NCI-H1417 treated with DMSO at 0.1 percent for 48 hours (cell line): Measurements from ENCODE around the gene CNBP.
"Not testable (repeated sequence)": the region's sequence is repeated elsewhere in the genome, so short reads cannot be mapped to it uniquely, and the experiment has no call there.

Experiments used
- DNase-seq: peaks from one replicate; lab custom pipeline; 2025; lab: John Stamatoyannopoulos, UW

CNBP gene

DNA sequence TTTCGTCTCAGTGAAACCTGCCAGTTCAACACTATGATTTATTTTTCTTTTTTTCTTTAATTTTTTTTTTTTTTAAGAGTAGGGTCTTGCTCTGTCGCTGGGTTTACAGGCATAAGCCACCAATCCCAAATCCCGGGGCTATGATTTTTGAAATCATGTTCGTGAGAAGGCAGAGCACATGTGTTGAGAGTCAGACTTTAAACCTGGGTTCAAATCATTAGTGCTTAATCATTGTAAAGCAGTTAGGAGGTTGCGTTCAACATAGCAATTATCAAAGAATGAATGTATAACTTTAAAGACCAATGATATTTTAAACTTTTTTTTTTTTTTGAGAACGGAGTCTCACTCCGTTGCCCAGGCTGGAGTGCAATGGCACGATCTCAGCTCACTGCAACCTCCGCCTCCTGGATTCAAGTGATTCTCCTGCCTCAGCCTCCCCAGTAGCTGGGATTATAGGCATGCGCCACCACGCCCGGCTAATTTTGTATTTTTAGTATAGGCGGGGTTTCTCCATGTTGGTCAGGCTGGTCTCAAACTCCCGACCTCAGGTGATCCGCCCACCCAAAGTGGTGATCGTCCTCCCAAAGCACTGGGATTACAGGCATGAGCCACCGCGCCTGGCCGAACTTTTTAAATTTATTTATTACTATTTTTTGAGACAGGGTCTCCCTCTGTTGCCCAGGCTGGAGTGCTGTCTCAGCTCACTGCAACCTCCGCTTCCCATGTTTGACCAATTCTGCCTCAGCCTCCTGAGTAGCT is 1.3 kb upstream of the CNBP start:
- DNase-seq: not testable (repeated sequence)

DNA sequence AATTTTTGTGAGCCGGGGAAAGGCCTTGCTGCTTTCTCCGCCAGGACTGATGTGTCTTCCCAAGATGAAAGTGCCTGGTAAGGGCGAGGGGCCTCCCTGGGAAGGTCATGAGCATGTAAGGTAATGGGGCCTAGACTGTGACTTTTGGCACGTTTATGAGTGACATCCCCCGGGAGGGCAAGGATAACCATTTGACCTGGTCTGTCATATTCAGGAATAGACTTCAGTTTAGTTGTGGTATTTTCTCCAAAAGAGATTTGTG is 631 bp upstream of the CNBP start:
- DNase-seq: no peak

DNA sequence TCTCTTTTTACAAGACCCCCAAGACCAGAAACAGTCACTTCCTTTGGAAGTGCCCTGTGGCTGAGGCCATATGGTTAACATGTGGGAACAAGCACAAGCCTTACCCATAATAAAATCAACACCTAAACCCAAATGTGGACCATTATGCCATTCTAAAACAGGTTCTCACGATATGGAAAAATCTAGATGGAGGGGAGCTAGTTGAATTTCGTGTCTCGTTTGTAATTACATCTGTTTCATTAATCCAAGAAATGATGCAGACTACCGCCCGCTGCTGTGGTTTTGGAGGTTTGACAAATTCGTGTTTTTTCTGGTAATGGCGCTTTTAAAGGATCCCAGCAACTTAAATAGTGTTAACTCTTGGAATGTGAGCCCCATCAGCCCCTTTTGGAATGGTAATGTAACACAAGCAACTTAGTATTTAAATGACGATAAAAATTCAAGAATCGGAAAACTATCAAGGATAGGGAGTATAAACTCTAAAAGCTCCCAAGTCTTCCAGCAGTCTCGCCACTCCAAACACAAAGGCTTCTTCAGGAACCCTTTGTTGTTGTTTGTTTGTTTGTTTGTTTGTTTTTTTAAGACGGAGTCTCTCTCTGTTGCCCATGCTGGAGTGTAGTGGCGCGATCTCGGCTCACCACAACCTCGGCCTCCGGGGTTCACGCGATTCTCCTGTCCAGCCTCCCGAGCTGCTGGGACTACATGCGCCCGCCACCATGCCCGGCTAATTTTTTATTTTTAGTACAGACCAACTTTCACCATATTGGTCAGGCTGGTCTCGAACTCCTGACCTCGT is 1.1 kb downstream of the CNBP start:
- no peak for DNase-seq

DNA sequence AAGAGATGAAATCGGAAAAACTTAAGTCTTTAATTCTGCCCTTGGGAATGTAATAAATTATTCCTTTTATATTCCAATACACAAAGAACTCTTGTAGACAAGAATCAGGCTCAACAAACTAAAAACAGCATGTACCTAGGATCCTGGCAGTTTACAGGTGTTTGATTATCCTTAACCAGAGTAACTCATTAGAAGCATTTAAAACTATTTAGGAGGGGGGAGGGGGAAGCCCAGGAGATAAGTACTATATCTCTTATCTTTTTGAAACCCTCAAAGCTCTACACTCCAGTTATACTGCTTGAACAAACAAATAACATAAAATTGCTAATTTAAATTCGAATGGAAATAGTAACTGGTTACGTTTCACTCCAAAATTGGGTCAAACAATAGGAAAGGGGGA is 1.9 kb downstream of the CNBP start:
- DNase-seq: no peak

DNA sequence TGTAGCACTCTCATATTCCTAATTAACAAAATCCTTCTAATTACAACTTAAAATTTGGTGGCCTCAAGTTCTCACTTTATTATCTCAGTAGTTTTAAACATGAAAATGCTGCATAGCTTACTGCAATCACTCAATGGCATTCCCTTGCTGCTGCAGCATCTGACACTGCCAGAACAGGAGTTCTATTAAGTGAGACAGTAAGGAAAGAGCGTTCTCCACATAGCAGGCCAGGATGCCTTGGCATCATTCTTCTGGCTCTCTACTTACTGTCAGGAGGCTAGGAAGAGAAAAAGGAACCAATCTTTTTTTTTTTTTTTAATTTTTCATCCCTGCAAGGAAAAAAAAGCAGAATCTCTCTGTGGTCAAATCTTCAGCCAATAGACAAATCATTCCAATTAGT is 3.2 kb downstream of the CNBP start:
- DNase-seq: no peak

DNA sequence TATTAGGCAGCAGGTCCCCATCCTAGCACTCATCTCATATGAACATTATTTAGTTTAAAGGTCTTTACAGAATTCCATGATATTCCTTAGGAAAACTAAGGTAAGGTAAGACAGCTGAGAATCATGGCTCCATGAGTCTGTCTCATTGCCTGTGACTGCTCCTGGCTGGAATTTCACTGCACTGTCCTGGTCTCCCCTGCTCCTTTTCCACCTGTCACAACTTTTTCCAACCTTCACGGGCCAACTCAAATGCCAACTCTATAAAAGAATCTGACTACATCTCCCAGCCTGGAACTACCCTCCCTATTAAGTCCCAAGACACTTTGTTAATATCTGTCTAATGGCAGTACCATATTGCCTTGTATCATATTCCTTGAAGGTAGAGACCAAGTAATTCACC is 7.6 kb downstream of the CNBP start:
- no peak for DNase-seq

DNA sequence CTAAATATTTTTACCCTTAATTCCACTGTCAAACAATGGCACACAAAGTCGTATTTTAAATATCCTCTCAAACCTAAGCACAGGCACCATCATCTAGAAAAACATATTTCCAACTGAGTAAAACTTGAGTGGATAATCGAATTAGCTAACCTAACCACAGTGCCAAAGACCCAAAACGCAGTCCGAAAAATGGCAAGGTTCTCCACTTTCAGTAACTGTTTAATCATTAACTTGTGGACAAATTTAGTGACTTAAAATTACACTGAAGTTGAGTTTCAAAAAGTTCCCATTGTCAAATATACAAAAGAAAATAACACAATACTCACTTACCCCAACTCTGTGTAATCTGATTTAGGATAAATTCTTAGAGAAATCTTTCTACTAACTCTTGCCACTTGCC is 10.0 kb downstream of the CNBP start:
- no peak for DNase-seq

DNA sequence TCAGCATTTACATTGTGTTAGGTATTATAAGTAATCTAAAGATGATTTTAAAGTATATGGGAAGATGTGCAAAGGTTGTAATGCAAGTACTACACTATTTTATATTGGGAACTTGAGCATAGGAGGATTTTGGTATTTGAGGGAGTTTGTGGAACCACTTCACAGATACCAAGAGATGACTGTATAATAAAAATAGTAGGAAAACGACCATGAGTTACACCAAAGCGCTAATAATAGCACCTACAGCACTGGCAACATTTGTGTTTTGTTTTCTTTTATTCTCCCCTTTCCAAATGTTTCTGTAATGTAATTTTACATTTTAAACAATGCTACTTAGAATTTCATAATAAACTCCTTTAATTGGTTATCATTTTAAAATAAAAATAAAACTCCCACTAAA is 10.5 kb downstream of the CNBP start:
- no peak for DNase-seq

DNA sequence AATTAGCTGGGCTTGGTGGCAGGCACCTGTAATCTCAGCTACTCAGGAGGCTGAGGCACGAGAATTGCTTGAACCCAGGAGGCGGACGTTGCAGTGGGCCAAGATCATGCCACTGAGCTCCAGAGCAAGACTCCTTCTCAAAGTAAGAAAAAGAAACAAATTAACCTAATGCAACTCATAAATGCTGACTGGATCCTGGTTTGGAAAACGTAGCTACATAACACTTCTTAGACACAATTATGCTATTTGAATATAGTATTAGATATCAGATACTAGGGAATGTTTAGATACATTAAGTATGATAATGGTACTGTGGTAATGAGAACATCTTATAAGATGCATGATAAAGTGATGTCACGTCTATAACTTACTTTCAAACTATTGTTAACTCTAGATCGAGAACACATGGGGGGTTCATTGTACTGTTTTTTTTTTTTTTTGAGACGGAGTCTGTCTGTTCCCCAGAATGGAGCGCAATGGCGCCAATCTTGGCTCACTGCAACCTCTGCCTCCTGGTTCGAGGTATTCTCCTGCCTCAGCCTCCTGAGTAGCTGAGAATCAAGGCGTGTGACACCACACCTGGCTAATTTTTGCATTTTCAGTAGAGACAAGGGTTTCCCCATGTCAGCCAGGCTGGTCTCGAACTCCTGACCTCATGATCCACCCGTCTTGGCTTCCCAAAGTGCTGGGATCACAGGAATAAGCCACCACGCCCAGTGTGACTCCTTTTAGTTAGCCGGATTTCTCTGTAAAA is 16.9 kb downstream of the CNBP start:
- no peak for DNase-seq

DNA sequence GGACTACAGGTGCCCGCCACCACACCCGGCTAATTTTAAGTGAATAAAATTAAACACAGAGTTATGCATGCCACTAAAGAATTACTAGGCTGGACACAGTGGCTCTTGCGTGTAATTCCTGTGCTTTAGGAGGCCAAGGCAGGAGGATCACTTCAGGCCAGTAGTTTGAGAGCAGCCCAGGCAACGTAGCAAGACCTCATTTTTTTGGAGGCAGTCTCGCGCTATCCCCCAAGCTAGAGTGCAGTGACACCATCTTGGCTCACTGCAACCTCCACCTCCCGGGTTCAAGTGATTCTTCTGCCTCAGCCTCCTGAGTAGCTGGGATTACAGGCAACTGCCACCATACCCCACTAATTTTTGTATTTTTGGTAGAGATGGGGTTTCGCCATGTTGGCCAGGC is 18.1 kb downstream of the CNBP start:
- not testable (repeated sequence) for DNase-seq

DNA sequence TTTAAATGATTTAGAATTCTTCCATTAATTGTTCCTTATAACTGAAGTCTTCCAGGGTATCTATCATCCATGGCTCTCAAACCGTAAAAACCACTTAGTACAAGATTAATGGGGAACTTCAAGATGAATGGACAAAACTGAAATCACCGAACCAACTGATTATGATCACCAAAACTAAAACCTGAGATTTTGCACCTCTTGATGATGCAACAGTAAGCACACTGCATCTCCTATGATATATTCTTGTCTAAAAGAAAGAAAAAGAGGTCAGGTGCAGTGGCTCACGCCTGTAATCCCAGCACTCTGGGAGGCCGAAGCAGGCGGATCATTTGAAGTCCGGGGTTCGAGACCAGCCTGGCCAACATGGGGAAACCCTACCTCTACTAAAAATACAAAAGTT is 19.2 kb downstream of the CNBP start:
- no peak for DNase-seq

DNA sequence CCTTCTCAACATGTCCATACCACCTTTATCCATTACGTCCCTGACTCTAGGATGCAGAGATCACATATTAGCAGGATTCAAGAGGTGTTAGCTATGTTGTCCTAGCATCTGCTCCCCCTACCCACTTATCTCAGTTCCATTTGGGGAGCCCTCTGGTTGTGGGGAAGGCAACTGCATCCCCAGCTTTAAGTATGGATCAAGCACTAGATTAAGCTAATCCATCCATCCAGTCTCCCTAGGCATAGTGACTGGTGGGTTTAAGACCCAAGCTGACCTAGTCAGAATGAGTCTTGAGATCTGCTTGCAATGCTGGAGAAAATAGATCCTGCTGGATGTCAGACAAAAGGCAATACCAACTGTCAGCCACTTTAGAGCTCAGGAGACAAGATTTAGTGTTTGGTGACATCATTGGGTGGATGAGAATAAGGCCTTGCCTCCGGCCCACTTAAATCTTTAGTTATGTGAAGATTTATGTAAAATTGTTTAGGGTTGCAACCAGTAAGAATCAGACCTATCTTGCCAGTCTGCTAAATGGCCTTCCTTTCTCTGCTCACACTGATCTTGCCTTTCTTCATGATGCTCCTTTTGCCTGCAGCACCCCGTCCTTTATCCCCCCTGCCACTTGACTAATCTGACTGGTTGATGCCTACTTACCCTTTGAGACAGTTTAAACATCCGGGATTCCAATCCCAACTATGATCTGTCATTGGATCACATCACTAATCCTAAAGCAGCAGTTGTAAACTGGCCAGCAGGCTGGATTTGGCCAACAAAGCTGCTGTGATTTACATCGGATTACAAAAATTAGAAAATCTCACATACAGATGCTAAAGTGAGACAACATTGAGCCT is 20.7 kb downstream of the CNBP start:
- no peak for DNase-seq

DNA sequence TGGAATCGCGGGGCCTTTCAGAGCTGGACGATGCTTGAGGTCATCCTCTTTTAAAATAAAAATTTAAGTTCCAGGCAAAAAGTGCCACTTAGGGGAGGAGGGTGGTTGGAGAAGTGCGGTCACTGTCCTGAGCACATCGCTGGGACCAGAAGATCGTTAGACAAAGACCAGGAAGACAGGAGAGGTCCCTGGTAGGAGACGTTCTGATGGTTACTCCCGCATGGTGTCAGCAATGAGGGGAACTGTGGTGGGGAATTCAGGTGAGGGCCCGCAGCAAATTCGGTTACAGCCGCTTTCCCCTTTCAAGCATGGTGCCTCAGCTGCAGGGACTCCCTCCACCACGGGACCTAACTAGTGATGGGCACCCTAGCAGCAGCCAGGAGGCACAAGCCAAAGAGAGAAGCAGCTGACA is 21.8 kb downstream of the CNBP start:
- DNase-seq: no peak

DNA sequence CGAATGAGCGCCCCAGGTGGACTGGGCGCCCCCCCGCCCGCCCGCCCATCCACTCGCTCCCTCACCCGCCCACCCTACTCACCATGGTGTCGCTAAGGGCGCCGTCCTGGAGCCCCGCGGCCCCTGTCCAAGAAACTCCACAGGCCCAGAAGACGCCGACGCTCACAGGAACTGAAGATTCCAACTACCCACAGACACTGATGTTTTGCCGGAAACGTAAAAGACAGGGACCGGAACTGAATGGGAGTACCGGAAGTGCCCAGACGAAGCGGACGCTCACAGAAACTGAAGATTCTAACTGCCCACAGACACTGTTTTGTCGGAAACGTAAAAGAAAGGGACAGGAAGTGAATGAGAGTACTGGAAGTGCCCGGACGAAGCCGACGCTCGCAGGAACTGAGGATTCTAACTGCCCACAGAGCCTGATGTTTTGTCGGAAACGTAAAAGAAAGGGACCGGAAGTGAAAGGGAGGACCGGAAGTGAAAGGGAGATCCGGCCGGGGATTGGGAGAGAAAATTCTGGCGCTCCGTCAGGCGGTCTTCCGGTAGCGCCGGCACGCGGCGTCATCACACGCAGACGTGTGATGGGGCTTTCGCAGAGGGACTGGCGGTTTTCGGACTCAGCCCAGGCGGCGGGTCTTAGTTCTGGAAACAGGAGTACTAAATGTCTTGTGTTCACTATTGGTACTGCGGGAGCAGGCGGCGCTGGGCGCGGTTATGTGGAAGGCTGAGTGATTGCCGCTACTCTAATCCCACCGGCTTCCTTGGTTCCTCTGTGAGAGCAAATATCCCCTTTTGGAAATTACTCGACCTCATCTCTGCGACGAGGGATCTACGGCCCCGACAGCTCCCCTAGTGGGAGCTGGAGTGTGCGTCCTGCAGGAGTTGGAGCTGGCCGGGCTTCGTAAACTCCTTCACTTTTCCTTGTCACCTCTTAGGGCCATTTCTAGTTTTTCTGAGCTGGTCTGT is 22.5 kb downstream of the CNBP start, which contains the start of gene ISY1:
TSS of gene ISY1 (minus strand) at position 173 of the 969 bp plus-strand sequence. CDS start at position 85, 88 bp downstream.
- peak; percentile 99 for DNase-seq

DNA sequence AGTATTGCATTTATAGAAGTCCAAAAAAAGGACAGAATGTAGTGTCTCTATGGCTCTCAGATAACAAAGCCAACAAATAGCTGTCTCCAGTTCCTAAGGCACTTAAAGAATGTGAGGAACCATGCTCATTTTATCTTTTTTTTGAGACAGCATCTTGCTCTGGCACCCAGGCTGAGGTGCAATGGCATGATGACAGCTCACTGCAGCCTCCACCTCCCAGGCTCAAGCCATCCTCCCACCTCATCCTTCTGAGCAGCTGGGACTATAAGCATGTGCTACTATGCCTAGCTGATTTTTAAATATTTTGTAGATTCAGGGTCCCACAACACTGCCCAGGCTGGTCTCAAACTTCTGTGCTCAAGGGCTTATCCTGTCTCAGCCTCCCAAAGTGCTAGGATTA is 38.9 kb downstream of the CNBP start:
- DNase-seq: no peak

DNA sequence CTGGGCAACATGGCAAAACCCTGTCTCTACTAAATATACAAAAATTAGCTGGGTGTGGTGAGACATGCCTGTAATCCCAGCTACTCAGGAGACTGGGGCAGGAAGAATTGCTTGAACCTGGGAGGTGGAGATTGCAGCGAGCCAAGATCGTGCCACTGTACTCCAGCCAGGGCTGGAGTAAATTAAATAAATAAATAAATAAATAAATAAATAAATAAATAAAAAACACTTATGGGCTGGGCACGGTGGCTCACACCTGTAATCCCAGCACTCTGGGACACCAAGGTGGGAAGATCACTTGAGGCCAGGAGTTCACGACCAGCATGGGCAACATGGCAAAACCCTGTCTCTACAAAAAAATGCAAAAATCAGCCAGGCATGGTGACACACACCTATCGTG is 42.7 kb downstream of the CNBP start:
- DNase-seq: not testable (repeated sequence)

DNA sequence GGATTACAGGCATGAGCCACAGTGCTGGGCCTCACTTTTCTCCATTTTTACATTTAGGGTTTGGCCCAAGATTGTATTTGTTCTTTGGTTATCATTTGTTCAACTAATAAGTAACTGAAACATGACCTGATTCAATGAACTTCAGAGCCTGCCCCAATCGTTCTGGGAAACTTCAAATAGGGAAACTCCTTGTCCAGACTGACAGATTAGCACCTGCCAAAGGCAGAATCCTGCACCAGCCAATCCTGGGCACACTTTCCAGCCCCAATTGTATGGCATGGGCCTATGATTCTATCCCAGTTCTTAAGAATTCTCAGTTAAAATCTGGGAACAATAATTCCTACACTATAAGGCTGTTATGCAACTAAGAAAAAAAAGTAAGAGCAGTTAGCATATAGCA is 43.8 kb downstream of the CNBP start:
- DNase-seq: no peak

DNA sequence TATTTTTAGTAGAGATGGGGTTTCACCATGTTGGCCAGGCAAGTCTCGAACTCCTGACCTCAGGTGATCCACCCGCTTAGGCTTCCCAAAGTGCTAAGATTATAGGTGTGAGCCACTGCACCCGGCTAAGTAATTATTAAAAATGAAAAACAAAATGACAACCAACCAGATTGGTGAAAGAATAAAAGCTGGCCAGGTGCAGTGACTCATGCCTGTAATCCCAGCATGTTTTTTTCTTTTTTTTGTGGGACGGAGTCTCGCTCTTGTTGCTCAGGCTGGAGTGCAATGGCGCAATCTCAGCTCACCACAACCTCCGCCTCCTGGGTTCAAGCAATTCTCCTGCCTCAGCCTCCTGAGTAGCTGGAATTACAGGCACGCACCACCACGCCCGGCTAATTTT is 47.4 kb downstream of the CNBP start:
- DNase-seq: not testable (repeated sequence)

DNA sequence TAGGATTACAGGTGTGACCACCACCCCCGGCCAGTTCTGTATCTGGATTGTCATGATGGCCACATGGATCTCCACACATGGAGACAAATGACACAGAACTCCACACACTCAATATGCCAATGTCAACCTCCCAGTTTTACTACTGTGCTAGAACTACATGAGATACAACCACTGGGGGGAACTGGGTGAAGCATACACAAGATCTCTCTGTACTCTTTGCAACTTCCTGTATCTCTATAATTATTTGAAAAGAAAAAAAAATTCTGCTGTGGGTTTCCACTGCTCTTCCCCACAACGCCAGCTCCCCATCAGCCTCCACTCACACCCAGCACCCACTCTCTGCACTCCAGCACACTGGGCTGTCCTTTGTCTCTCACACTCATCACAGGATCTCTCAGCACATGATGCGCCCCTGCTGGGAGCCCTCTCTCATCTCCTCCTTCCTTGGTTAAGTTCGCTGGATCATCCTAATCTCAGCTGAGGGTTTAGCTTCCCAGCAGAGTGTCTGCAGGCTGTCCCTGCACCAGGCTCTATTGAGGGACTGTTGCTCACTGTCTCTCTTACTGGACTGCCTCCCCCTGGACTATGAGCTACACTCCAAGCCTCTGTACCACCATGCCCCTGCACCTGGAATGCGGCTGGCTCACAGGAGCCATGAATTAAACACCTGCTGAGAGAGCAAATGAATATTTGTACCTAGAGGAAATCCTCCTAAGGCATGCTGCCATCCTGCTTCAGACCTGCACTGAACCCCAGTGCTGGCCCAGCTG is 51.4 kb downstream of the CNBP start:
- no peak for DNase-seq

DNA sequence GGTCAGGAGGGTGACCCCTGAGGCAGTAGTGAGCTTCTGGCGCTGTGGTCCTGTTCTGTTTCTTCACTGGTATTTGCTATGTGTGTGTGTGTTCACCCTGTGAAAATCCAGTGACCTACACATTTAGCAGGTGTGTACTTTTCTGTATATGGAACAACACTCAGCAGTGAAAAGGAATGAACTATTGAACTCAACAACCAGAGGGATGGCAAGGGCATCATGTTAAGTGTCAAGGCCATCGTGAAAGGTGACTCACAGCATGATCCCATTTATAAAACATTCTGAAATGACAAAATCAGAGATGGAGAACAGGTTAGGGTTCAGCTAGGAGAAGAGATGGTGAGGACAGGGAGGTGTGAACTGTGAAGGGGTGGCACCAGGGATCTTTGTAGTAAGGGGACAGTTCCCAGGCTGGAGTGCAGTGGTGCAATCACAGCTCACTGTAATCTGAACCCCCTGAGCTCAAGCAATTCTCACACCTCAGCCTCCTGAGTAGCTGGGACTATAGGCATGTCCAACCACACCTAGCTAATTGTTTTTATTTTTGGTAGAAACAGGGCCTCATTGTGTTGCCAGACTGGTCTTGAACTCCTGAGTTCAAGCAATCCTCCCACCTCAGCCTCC is 52.1 kb downstream of the CNBP start:
- no peak for DNase-seq
